Inferior parietal cortex (tissue), 1 donor: ENCODE results near the gene ATP1A2.

Source experiments
- DNase-seq: peaks from one replicate; pipeline ENCODE4 v3.0.0-alpha.2; 2016; ENCODE audit errors: extremely low spot score

The ATP1A2 gene

GRCh38 chr1:160085686-160086455, 29.7 kb upstream of the ATP1A2 start:
- peak; percentile 89 for DNase-seq

- DNase-seq: peak; percentile 62
These were observed 29.1 kb upstream of the ATP1A2 start for GRCh38 chr1:160086456-160086892.

GRCh38 chr1:160087118-160087662, 28.4 kb upstream of the ATP1A2 start:
- no peak for DNase-seq

- no peak for DNase-seq
These were observed 25.7 kb upstream of the ATP1A2 start for GRCh38 chr1:160089883-160090282.

- DNase-seq: no peak
These were observed 24.8 kb upstream of the ATP1A2 start for GRCh38 chr1:160090760-160091159.

- no peak for DNase-seq
These were observed 23.8 kb upstream of the ATP1A2 start for GRCh38 chr1:160091666-160092223.

- peak; percentile 51 for DNase-seq
These were observed 23.0 kb upstream of the ATP1A2 start for GRCh38 chr1:160092366-160093068.

- no peak for DNase-seq
These were observed 22.5 kb upstream of the ATP1A2 start for GRCh38 chr1:160093069-160093395.

- no peak for DNase-seq
These were observed 21.8 kb upstream of the ATP1A2 start for GRCh38 chr1:160093624-160094290.

GRCh38 chr1:160094291-160094625, 21.3 kb upstream of the ATP1A2 start:
- DNase-seq: no peak

- DNase-seq: no peak
These were observed 20.8 kb upstream of the ATP1A2 start for GRCh38 chr1:160094806-160095205.

GRCh38 chr1:160095382-160096105, 20.0 kb upstream of the ATP1A2 start:
- no peak for DNase-seq

GRCh38 chr1:160096274-160097116, 19.1 kb upstream of the ATP1A2 start:
- no peak for DNase-seq

GRCh38 chr1:160097151-160097910, 18.2 kb upstream of the ATP1A2 start:
- no peak for DNase-seq

- no peak for DNase-seq
These were observed 17.4 kb upstream of the ATP1A2 start, which contains the start of gene IGSF8 for GRCh38 chr1:160097911-160098851. Gene IGSF8 (minus strand): TSS chr1:160098619. CDS start chr1:160098472, 147 bp downstream.

GRCh38 chr1:160098852-160099561, 16.6 kb upstream of the ATP1A2 start:
- DNase-seq: peak; percentile 89

GRCh38 chr1:160099716-160100375, 15.7 kb upstream of the ATP1A2 start:
- no peak for DNase-seq
